K562 (cell line): ENCODE measurements around the gene ZC3H8.

Experiments
- ARID3A ChIP-seq: IDR thresholded peaks from 2 replicates; pipeline ENCODE4 v1.6.1; 2012; ENCODE audit warnings: low read depth, low read length, improper control_type of control experiment, borderline replicate concordance
- ATF1 ChIP-seq, 2 experiments: fragments of 450-650 bp in 1 of 2; IDR thresholded peaks; 2 replicates each; pipeline ENCODE4 v1.6.1; 2016; ENCODE audit warnings: missing compliant biosample characterization in 1 of 2, missing genetic modification characterization in 1 of 2
- ATF2 ChIP-seq: sonication (generic); formaldehyde crosslinking; IDR thresholded peaks from 2 replicates; pipeline ENCODE4 v1.8.1; 2022; ENCODE audit warnings: missing genetic modification reagents
- CREB5 ChIP-seq: fragments of 250-450 bp; sonication (Bioruptor Pico); IDR thresholded peaks from 2 replicates; pipeline ENCODE4 v1.5.0; 2020; ENCODE audit warnings: mild to moderate bottlenecking
- EGR1 ChIP-seq: fragments of 450-650 bp; conservative IDR thresholded peaks from 2 replicates; pipeline ENCODE4 v1.6.1; 2017; ENCODE audit warnings: mild to moderate bottlenecking
- ETS1 ChIP-seq: conservative IDR thresholded peaks from 2 replicates; pipeline ENCODE4 v1.6.1; 2011; ENCODE audit warnings: low read depth, mild to moderate bottlenecking, low read length; ENCODE audit not compliant: control insufficient read depth
- LEF1 ChIP-seq: fragments of 450-650 bp; IDR thresholded peaks from 2 replicates; pipeline ENCODE4 v1.6.1; 2016; ENCODE audit warnings: mild to moderate bottlenecking
- NR2C2 ChIP-seq, 2 experiments: fragments of 200-800 bp in 1 of 2; sonication (Bioruptor generic) in 1 of 2; sonication (generic) in 1 of 2; formaldehyde crosslinking in 1 of 2; IDR thresholded peaks; 2 replicates each; pipeline versions ENCODE4 v1.6.1 to v1.8.0; 2016 to 2022; ENCODE audit warnings: mild to moderate bottlenecking in 1 of 2, missing compliant biosample characterization in 1 of 2, missing genetic modification characterization in 1 of 2, missing genetic modification reagents in 1 of 2
- ZC3H4 ChIP-seq: sonication (generic); formaldehyde crosslinking; IDR thresholded peaks from 2 replicates; pipeline ENCODE4 v1.9.0; 2021; ENCODE audit warnings: missing genetic modification reagents, borderline replicate concordance
- ZNF232 ChIP-seq: sonication (generic); formaldehyde crosslinking; IDR thresholded peaks from 2 replicates; pipeline ENCODE4 v1.8.0; 2022; ENCODE audit warnings: mild to moderate bottlenecking, missing genetic modification reagents

- TF ChIP-seq NR2C2 (CRISPR knock-in tag; IDR thresholded peaks at IDR 0.05) (no peak), NR2C2 (tag; IDR thresholded peaks at IDR 0.05) (no peak), ETS1 (no peak), ARID3A (no peak), ATF1 (CRISPR knock-in tag; IDR thresholded peaks at IDR 0.05) (no peak), ATF1 (tag; IDR thresholded peaks at IDR 0.05) (no peak), LEF1 (no peak), ATF2 (CRISPR knock-in tag) (no peak), CREB5 (CRISPR knock-in tag) (no peak), ZNF232 (CRISPR knock-in tag) (no peak), EGR1 (no peak), ZC3H4 (CRISPR knock-in tag) (no peak)
Observed at GRCh38 chr2:112293636-112294401, 39.0 kb upstream of the ZC3H8 start.
